K562 (cell line): Measurements from ENCODE around the gene VPS11. TPM values are rescaled to one million over a fixed set of nuclear protein-coding genes. Genes with fewer than 3 reads are reported as not detected.

Source experiments
- BRCA1 ChIP-seq, 2 experiments: fragments of 450-650 bp in 1 of 2; sonication (generic) in 1 of 2; formaldehyde crosslinking in 1 of 2; IDR thresholded peaks; 2 replicates each; pipeline versions ENCODE4 v1.5.0 to v1.6.1; 2017 to 2020; ENCODE audit warnings: mild to moderate bottlenecking in 1 of 2, missing genetic modification reagents in 1 of 2
- ERF ChIP-seq: fragments of 450-650 bp; formaldehyde crosslinking; IDR thresholded peaks from 2 replicates; pipeline ENCODE4 v1.4.0; 2020; ENCODE audit warnings: mild to moderate bottlenecking, mixed read lengths
- ETV5 ChIP-seq: sonication (generic); formaldehyde crosslinking; IDR thresholded peaks from 2 replicates; pipeline ENCODE4 v1.4.0; 2020; ENCODE audit warnings: low read depth, mild to moderate bottlenecking, missing genetic modification reagents
- FOS ChIP-seq: IDR thresholded peaks from 3 replicates; pipeline ENCODE4 v1.6.1; 2011; ENCODE audit not compliant: insufficient read length; ENCODE audit errors: extremely low read depth
- GATAD2A ChIP-seq: fragments of 450-650 bp; IDR thresholded peaks from 2 replicates; pipeline ENCODE4 v1.6.1; 2017
- HCFC1 ChIP-seq: IDR thresholded peaks from 2 replicates; pipeline ENCODE4 v1.6.1; 2012; ENCODE audit warnings: low read depth, low read length, improper control_type of control experiment
- HMG20A ChIP-seq: fragments of 450-650 bp; formaldehyde crosslinking; conservative IDR thresholded peaks from 2 replicates; pipeline ENCODE4 v1.4.0; 2020; ENCODE audit warnings: mild to moderate bottlenecking, mixed read lengths
- HMG20B ChIP-seq: fragments of 250-450 bp; sonication (Bioruptor Pico); IDR thresholded peaks from 2 replicates; pipeline ENCODE4 v1.5.0; 2021; ENCODE audit warnings: mild to moderate bottlenecking
- KDM2B ChIP-seq: fragments of 250-450 bp; sonication (Bioruptor Pico); IDR thresholded peaks from 2 replicates; pipeline ENCODE4 v1.8.0; 2021; ENCODE audit warnings: mild to moderate bottlenecking, moderate library complexity
- NELFE ChIP-seq: IDR thresholded peaks from 2 replicates; pipeline ENCODE4 v1.6.1; 2011; ENCODE audit warnings: mild to moderate bottlenecking; ENCODE audit not compliant: insufficient read depth, insufficient read length
- NFRKB ChIP-seq: fragments of 450-650 bp; IDR thresholded peaks from 2 replicates; pipeline ENCODE4 v1.6.1; 2016; ENCODE audit warnings: low read depth
- NONO ChIP-seq, 2 experiments: fragments of 200-400 bp in 1 of 2; fragments of 450-650 bp in 1 of 2; formaldehyde crosslinking in 1 of 2; IDR thresholded peaks; 2 replicates each; pipeline ENCODE4 v1.6.1; 2017; ENCODE audit warnings: low read depth in 2 of 2, mild to moderate bottlenecking in 2 of 2, moderate library complexity in 2 of 2, low read length in 1 of 2
- POU5F1 ChIP-seq: fragments of 150-350 bp; IDR thresholded peaks from 2 replicates; pipeline ENCODE4 v1.6.1; 2014; ENCODE audit warnings: borderline replicate concordance, low read length, low read depth, mild to moderate bottlenecking; ENCODE audit not compliant: partially characterized antibody
- TAF7 ChIP-seq: fragments of 450-650 bp; IDR thresholded peaks from 2 replicates; pipeline ENCODE4 v1.6.1; 2016; ENCODE audit warnings: missing genetic modification characterization, missing compliant biosample characterization
- TEAD2 ChIP-seq: fragments of 450-650 bp; IDR thresholded peaks from 2 replicates; pipeline ENCODE4 v1.6.1; 2016; ENCODE audit warnings: missing genetic modification characterization, control low read depth, missing compliant biosample characterization
- ZFP1 ChIP-seq: fragments of 450-650 bp; formaldehyde crosslinking; IDR thresholded peaks from 2 replicates; pipeline ENCODE4 v1.4.0; 2020; ENCODE audit warnings: mild to moderate bottlenecking, mixed read lengths
- ZNF121 ChIP-seq: sonication (generic); formaldehyde crosslinking; conservative IDR thresholded peaks from 2 replicates; pipeline ENCODE4 v1.8.0; 2022; ENCODE audit warnings: missing genetic modification reagents
- ZNF583 ChIP-seq: fragments of 250-450 bp; sonication (Bioruptor Pico); IDR thresholded peaks from 2 replicates; pipeline ENCODE4 v1.4.0; 2020
- ZNF77 ChIP-seq: fragments of 250-450 bp; sonication (Bioruptor Pico); IDR thresholded peaks from 2 replicates; pipeline ENCODE4 v1.5.0; 2020
- polyA plus RNA-seq, 8 experiments: library from polyadenylated mRNA; depleted of rRNA in 4 of 8; stranded (reverse) in 5 of 8; unstranded in 3 of 8; fragments of >200 nt; fragmentation: Nextera tagmentation in 2 of 8; fragmentation: Illumina TruSeq in 1 of 8; extraction: Ambion mirVana in 2 of 8; extraction: Trizol in 1 of 8; gene quantifications; 2 replicates each; pipeline versions ENCODE4 v1.2.1 to v1.2.3, GENCODE V29; 2011 to 2014; ENCODE audit warnings: inconsistent platforms in 1 of 8, missing spikeins in 1 of 8
- total RNA-seq, 7 experiments: library from RNA; depleted of rRNA in 6 of 7; stranded (reverse); fragments of >200 nt in 6 of 7; fragmentation: Illumina TruSeq in 2 of 7; extraction: Trizol in 2 of 7; gene quantifications; 2 replicates each; pipeline versions ENCODE4 v1.2.1 to v1.2.3, GENCODE V29; 2011 to 2021; ENCODE audit warnings: low replicate concordance in 1 of 7
- TF ChIP-seq, protein P1 (sequence below), 3 experiments: IDR thresholded peaks in 2 of 3; conservative IDR thresholded peaks in 1 of 3; 2 replicates each; pipeline ENCODE4 v1.5.1; 2011 to 2012; ENCODE audit warnings: low read length in 3 of 3, mild to moderate bottlenecking in 3 of 3, control low read depth in 2 of 3, improper control_type of control experiment in 1 of 3, inconsistent platforms in 1 of 3, low read depth in 1 of 3, mixed read lengths in 1 of 3, moderate library complexity in 1 of 3; ENCODE audit not compliant: insufficient read depth in 2 of 3
- TF ChIP-seq, protein P2 (sequence below): fragments of 250-450 bp; sonication (Bioruptor Pico); IDR thresholded peaks from 2 replicates; pipeline ENCODE4 v1.5.0; 2021; ENCODE audit warnings: mild to moderate bottlenecking, borderline replicate concordance
- TF ChIP-seq, protein P3 (sequence below): sonication (generic); formaldehyde crosslinking; IDR thresholded peaks from 2 replicates; pipeline ENCODE4 v1.8.1; 2023; ENCODE audit warnings: mild to moderate bottlenecking, missing genetic modification reagents

VPS11 gene
- total and polyA plus RNA-seq, 9 of the 15 experiments (the other 6 are each of a cell fraction or from before 2014, with no cell fraction given) = 14.1 to 35.5 (median 27.5) TPM

DNA sequence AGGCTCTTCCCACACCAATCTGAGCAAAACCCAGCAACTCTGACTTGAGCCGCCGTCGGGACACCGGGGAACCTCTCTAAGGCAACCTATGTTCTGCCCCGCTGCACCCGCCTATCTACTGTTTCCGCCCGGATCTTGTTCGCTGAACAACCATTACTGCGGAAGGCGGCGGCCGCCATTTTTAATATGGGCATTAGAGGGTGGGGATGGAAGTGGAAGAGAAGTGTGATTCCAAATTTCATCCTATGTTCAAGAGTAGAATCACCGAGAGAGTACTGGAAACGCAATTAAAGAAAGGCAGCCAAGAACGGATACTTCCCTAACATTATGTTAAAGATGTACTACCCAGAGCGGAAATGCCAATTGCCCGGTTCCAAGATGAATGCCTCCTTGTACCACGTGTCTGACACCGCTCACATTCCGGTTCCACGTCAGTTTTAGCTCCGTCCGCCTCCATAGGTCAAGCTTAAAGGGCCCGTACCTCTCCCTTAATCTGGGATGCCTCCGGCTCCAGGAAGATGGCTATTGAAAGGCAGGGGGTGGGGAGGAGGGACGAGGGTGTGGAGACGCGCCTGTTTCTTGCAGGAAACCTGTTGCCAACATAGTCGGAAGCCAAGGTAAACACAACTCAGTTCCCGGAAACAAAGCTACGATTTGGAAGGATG, 34.3 kb downstream of the VPS11 start, which contains the start of gene DPAGT1 (continued):
- TF ChIP-seq ZNF121 (CRISPR knock-in tag) (no peak), POU5F1 (no peak), KDM2B (CRISPR knock-in tag) (no peak), ZNF583 (CRISPR knock-in tag) (peak; percentile 69; the same call in 1 of the 2 replicates), ERF (CRISPR knock-in tag) (no peak), ZFP1 (CRISPR knock-in tag) (peak; percentile 45; the same call in 1 of the 2 replicates), HMG20B (CRISPR knock-in tag) (no peak), HMG20A (CRISPR knock-in tag) (no peak), FOS (no peak), ZNF77 (CRISPR knock-in tag) (no peak), ETV5 (CRISPR knock-in tag) (peak; percentile 69; the same call in 1 of the 2 replicates), NFRKB (peak; percentile 84), TAF7 (tag) (peak; percentile 56), NELFE (no peak), TEAD2 (peak; percentile 88), BRCA1 (IDR thresholded peaks at IDR 0.05) (no peak), BRCA1 (CRISPR knock-in tag; IDR thresholded peaks at IDR 0.05) (no peak), NONO (IDR thresholded peaks at IDR 0.05; ENCODE audit: low read depth in 2 of 2, low read length in 1 of 2) (0 out of 4 replicates have a peak, but pooled peaks of 1 of the 2 experiments have one; percentile 21), HCFC1 (peak; percentile 81), GATAD2A (no peak)
- TF ChIP-seq, protein P1, sequence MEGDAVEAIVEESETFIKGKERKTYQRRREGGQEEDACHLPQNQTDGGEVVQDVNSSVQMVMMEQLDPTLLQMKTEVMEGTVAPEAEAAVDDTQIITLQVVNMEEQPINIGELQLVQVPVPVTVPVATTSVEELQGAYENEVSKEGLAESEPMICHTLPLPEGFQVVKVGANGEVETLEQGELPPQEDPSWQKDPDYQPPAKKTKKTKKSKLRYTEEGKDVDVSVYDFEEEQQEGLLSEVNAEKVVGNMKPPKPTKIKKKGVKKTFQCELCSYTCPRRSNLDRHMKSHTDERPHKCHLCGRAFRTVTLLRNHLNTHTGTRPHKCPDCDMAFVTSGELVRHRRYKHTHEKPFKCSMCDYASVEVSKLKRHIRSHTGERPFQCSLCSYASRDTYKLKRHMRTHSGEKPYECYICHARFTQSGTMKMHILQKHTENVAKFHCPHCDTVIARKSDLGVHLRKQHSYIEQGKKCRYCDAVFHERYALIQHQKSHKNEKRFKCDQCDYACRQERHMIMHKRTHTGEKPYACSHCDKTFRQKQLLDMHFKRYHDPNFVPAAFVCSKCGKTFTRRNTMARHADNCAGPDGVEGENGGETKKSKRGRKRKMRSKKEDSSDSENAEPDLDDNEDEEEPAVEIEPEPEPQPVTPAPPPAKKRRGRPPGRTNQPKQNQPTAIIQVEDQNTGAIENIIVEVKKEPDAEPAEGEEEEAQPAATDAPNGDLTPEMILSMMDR (IDR thresholded peaks at IDR 0.05 in 2 of 3, conservative IDR thresholded peaks at IDR 0.05 in 1 of 3; ENCODE audit: insufficient read depth in 2 of 3, low read depth in 1 of 3, low read length in 3 of 3) = no peak
- TF ChIP-seq, protein P2, sequence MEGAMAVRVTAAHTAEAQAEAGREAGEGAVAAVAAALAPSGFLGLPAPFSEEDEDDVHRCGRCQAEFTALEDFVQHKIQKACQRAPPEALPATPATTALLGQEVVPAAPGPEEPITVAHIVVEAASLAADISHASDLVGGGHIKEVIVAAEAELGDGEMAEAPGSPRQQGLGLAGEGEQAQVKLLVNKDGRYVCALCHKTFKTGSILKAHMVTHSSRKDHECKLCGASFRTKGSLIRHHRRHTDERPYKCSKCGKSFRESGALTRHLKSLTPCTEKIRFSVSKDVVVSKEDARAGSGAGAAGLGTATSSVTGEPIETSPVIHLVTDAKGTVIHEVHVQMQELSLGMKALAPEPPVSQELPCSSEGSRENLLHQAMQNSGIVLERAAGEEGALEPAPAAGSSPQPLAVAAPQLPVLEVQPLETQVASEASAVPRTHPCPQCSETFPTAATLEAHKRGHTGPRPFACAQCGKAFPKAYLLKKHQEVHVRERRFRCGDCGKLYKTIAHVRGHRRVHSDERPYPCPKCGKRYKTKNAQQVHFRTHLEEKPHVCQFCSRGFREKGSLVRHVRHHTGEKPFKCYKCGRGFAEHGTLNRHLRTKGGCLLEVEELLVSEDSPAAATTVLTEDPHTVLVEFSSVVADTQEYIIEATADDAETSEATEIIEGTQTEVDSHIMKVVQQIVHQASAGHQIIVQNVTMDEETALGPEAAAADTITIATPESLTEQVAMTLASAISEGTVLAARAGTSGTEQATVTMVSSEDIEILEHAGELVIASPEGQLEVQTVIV (CRISPR knock-in tag) = no peak
- TF ChIP-seq, protein P3, sequence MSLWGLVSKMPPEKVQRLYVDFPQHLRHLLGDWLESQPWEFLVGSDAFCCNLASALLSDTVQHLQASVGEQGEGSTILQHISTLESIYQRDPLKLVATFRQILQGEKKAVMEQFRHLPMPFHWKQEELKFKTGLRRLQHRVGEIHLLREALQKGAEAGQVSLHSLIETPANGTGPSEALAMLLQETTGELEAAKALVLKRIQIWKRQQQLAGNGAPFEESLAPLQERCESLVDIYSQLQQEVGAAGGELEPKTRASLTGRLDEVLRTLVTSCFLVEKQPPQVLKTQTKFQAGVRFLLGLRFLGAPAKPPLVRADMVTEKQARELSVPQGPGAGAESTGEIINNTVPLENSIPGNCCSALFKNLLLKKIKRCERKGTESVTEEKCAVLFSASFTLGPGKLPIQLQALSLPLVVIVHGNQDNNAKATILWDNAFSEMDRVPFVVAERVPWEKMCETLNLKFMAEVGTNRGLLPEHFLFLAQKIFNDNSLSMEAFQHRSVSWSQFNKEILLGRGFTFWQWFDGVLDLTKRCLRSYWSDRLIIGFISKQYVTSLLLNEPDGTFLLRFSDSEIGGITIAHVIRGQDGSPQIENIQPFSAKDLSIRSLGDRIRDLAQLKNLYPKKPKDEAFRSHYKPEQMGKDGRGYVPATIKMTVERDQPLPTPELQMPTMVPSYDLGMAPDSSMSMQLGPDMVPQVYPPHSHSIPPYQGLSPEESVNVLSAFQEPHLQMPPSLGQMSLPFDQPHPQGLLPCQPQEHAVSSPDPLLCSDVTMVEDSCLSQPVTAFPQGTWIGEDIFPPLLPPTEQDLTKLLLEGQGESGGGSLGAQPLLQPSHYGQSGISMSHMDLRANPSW (CRISPR knock-in tag) = no peak
